Activated CD4-positive, alpha-beta T cell treated with anti-CD3 and anti-CD28 coated beads, Interleukin-2, amount 50 U/mL, for 1 hour (primary cell): ENCODE results near the gene AOC1.

ENCODE experiments used
- DNase-seq: peaks from one replicate; pipeline ENCODE4 v3.0.0-alpha.2; 2020

Gene AOC1

GRCh38 chr7:150835702-150836280 lies 16.5 kb upstream of the AOC1 start:
- no peak for DNase-seq

- DNase-seq: no peak
These were observed 13.2 kb upstream of the AOC1 start for GRCh38 chr7:150838965-150839650.

- no peak for DNase-seq
These were observed 10.3 kb upstream of the AOC1 start for GRCh38 chr7:150842018-150842417.

GRCh38 chr7:150842716-150843115 lies 9.6 kb upstream of the AOC1 start:
- DNase-seq: no peak

- DNase-seq: no peak
These were observed 6.9 kb upstream of the AOC1 start for GRCh38 chr7:150845421-150845861.

GRCh38 chr7:150846291-150847115 lies 5.8 kb upstream of the AOC1 start:
- DNase-seq: no peak

GRCh38 chr7:150847536-150847935 lies 4.8 kb upstream of the AOC1 start:
- DNase-seq: no peak

- DNase-seq: no peak
These were observed 4.2 kb upstream of the AOC1 start for GRCh38 chr7:150848111-150848510.

GRCh38 chr7:150848561-150849115 lies 3.7 kb upstream of the AOC1 start:
- no peak for DNase-seq

- no peak for DNase-seq
These were observed 3.0 kb upstream of the AOC1 start for GRCh38 chr7:150849204-150849775.

- DNase-seq: no peak
These were observed 2.0 kb upstream of the AOC1 start for GRCh38 chr7:150850273-150850672.

- DNase-seq: no peak
These were observed 586 bp upstream of the AOC1 start for GRCh38 chr7:150851492-150852370.

- no peak for DNase-seq
These were observed 2.0 kb downstream of the AOC1 start for GRCh38 chr7:150854066-150855000.

- no peak for DNase-seq
These were observed 2.7 kb downstream of the AOC1 start for GRCh38 chr7:150855046-150855445.

- DNase-seq: no peak
These were observed 3.4 kb downstream of the AOC1 start for GRCh38 chr7:150855476-150856302.

- DNase-seq: no peak
These were observed 4.3 kb downstream of the AOC1 start for GRCh38 chr7:150856303-150857275.

GRCh38 chr7:150857276-150858055 lies 5.1 kb downstream of the AOC1 start:
- DNase-seq: no peak
